Tibial artery (tissue), 4 donors: ENCODE data around the gene LIMS2.

Experiments
- DNase-seq, 2 donors: peaks; one replicate each; pipeline ENCODE4 v3.0.0-alpha.2; 2019
- H3K27ac ChIP-seq, 2 donors: fragments of 200-600 bp; sonication (generic) in 1 of 2; 1 replicate in 1 of 2; 2 replicates in 1 of 2; pipeline ENCODE4 v1.5.1; 2018 to 2019; ENCODE audit warnings: mild to moderate bottlenecking in 1 of 2
- H3K27me3 ChIP-seq, 2 donors: fragments of 200-600 bp; sonication (generic) in 1 of 2; one replicate each; pipeline versions ENCODE4 v1.5.1 to v1.6.0; 2016 to 2019
- H3K36me3 ChIP-seq, 3 donors: fragments of 200-600 bp; sonication (generic) in 2 of 3; one replicate each; pipeline ENCODE4 v1.5.1; 2016 to 2019; ENCODE audit warnings: mild to moderate bottlenecking in 2 of 3
- H3K4me1 ChIP-seq, 4 donors: fragments of 200-600 bp; sonication (generic) in 2 of 4; 1 replicate in 3 of 4; 2 replicates in 1 of 4; pipeline ENCODE4 v1.5.1; 2016 to 2019
- H3K4me3 ChIP-seq, 2 donors: fragments of 200-600 bp; sonication (generic) in 1 of 2; 1 replicate in 1 of 2; 2 replicates in 1 of 2; pipeline ENCODE4 v1.5.1; 2018 to 2019; ENCODE audit warnings: mild to moderate bottlenecking in 2 of 2
- H3K9me3 ChIP-seq, 3 donors: fragments of 200-600 bp; sonication (generic) in 1 of 3; one replicate each; pipeline ENCODE4 v1.5.1; 2016 to 2019
- intact Hi-C: fragments of 100-400 bp; cut with DNase I; formaldehyde crosslinking; loops from one replicate; pipeline ENCODE4 v1.15.0; 2023; ENCODE audit warnings: low total_unique reads
- TF ChIP-seq, protein P1 (sequence below), 2 experiments: fragments of 200-600 bp in 1 of 2; fragments of 450-650 bp in 1 of 2; IDR thresholded peaks; one replicate each; pipeline ENCODE4 v1.5.1; 2017 to 2019; ENCODE audit warnings: antibody characterized with exemption in 2 of 2, mild to moderate bottlenecking in 1 of 2, moderate library complexity in 1 of 2

The LIMS2 gene

DNA sequence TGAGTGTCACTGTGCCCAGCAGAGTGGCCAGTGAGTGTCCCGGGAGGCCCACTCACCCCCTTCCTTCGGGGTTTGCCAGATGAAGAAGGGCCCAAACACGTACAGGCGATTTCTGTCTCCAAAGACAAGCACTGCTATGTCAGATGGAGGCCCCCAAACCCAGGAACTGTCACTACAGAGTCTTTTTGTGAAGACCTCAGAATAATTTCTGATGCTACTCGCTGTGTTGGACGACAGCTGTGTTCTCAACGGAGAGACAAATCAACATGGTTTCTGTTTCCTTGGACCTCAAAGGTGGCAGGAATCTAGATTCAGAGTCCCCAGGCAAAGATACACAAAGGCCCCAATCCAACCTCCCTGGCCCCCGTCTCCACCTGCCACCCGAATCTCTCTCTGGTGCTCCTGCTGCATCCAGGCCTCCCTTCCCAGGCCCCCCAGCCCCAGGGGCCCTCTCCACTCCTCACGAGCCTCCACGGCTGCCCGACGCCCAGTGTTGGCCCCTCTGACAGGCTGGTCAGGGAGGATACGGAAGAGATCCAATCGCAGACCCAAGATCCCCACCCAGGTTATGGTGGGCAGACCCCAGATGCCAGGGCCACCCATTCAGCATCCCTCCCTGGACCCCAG is 31.8 kb downstream of the LIMS2 start:
- H3K27ac ChIP-seq, result peak overlapping the region; percentile 50 to 52

DNA sequence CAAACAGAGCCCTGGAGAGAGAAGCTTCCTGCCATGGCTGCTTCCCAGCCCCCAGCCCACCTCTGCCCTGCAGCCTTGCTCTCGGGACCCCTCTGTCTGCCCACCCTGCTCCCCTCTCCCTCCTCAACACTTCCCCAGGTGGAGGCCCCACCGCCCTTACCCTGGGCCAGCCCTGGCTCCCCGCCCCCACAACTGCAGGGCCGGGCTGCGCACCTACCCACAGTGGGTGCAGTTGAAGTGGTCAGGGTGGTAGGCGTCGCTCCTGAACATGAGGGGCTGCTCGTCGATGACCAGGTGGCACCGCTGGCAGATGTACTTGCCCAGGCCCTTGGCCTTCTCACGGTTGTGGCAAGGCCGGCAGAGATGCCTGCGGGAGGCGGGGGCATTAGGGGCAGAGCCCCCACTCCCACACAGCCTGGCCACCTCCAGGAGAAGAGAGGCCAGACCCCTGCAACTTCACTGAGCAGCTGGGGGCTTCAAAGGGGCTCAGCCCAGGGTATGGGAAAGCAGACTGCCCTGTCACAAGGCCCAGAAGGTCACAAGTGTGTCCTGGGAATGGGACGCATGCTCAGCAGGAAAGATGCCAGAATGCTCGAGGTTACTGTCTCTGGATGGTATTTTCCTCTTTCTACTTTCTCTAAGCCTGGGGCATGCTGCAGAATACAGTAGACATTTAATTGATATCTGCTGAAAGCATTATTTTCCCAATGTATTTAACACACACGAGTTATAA is 32.5 kb downstream of the LIMS2 start:
- peaks cover 17 to 61% (median 38%) of the 10 kb centered on the region in 3 donors for H3K36me3 ChIP-seq
- H3K9me3 ChIP-seq, result no peaks in the 10 kb centered on the region
- H3K27me3 ChIP-seq, result no peaks in the 10 kb centered on the region
- intact Hi-C loops, result no loop called here
- peaks cover 3 to 54% (median 28%) of the 10 kb centered on the region in 4 donors for H3K4me1 ChIP-seq
- no peak for DNase-seq
- TF ChIP-seq, protein P1, sequence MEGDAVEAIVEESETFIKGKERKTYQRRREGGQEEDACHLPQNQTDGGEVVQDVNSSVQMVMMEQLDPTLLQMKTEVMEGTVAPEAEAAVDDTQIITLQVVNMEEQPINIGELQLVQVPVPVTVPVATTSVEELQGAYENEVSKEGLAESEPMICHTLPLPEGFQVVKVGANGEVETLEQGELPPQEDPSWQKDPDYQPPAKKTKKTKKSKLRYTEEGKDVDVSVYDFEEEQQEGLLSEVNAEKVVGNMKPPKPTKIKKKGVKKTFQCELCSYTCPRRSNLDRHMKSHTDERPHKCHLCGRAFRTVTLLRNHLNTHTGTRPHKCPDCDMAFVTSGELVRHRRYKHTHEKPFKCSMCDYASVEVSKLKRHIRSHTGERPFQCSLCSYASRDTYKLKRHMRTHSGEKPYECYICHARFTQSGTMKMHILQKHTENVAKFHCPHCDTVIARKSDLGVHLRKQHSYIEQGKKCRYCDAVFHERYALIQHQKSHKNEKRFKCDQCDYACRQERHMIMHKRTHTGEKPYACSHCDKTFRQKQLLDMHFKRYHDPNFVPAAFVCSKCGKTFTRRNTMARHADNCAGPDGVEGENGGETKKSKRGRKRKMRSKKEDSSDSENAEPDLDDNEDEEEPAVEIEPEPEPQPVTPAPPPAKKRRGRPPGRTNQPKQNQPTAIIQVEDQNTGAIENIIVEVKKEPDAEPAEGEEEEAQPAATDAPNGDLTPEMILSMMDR (IDR thresholded peaks at IDR 0.05), result no peak
- H3K27ac ChIP-seq, result peak overlapping the region; percentile 50 to 52
- no peak overlapping the region for H3K4me3 ChIP-seq

More for the DNA sequence above, 31.8 kb downstream of the LIMS2 start:
- TF ChIP-seq, protein P1 (IDR thresholded peaks at IDR 0.05), result no peak
- Histone ChIP-seq H3K4me3 (no peak overlapping the region), H3K9me3 (no peaks in the 10 kb centered on the region), H3K27me3 (no peaks in the 10 kb centered on the region), H3K4me1 (peaks cover 3 to 54% (median 30%) of the 10 kb centered on the region in 4 donors), H3K36me3 (peaks cover 17 to 56% (median 32%) of the 10 kb centered on the region in 3 donors)
- no peak for DNase-seq
- intact Hi-C loops, result no loop called here

DNA sequence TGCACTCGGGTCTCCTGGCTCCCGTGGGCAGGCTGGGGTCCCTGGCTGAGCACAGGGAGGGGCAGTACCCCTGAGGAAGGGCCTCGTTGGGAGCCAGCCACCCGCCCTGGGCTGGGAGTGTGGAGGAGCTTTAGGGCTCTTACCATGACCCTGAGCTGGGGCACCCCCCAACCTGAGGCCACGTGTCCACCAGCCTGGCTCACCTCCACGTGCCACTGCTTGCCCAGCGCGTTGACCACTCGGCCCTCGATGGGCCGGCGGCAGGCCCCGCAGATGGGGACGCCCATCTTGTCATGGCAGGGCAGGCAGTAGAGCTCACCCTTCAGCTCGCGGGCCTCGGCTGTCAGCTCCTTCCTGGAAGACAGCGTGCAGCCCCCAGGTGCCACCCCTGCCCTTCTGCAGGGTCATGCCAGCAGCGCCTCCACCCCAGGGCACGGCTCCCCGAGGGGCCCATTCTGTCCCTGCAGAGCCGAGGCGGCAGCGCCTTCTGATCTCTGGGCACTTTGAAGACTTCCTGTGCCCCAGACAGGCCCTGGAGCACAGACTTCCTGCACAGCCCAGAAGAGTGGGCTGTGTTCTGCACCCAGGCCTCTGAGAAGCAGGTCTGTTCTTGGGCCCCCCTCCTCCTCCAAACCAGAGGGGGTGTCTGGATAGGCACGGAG is 33.4 kb downstream of the LIMS2 start:
- Histone ChIP-seq H3K36me3 (peaks cover 17 to 61% (median 38%) of the 10 kb centered on the region in 3 donors), H3K4me3 (no peak overlapping the region), H3K27me3 (no peaks in the 10 kb centered on the region), H3K9me3 (no peaks in the 10 kb centered on the region), H3K27ac (peak overlapping the region; percentile 50 to 52), H3K4me1 (peaks cover 0 to 54% (median 27%) of the 10 kb centered on the region in 4 donors)
- TF ChIP-seq, protein P1 (IDR thresholded peaks at IDR 0.05), result no peak
- intact Hi-C loops, result no loop called here
- no peak for DNase-seq

DNA sequence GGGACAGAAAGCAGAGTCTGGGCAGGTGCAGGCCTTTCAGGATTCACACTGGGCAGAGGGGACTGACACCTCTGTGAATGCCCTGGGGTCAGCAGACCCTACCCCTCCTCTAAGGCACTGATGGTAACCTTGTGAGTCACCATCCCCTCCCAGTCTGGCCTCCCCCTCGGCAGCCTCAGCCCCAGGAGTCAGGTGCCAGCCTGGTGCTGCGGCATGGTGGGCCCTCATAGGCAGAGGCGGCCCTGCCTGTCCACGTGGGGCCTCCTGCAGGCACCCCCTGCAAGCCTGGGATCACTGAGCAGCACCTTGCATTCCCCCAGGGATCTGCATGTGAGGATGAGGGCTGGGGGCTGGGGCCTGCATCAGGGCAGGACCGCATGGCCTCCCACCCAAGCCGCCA is 34.2 kb downstream of the LIMS2 start:
- no peaks in the 10 kb centered on the region for H3K27me3 ChIP-seq
- H3K4me3 ChIP-seq, result no peak overlapping the region
- peaks cover 17 to 56% (median 37%) of the 10 kb centered on the region in 3 donors for H3K36me3 ChIP-seq
- intact Hi-C loops, result no loop called here
- no peaks in the 10 kb centered on the region for H3K9me3 ChIP-seq
- H3K27ac ChIP-seq, result peak overlapping the region in 1 of 2 donors; percentile 28
- DNase-seq, result no peak
- H3K4me1 ChIP-seq, result peaks cover 0 to 51% (median 23%) of the 10 kb centered on the region in 4 donors
- TF ChIP-seq, protein P1 (IDR thresholded peaks at IDR 0.05), result no peak

DNA sequence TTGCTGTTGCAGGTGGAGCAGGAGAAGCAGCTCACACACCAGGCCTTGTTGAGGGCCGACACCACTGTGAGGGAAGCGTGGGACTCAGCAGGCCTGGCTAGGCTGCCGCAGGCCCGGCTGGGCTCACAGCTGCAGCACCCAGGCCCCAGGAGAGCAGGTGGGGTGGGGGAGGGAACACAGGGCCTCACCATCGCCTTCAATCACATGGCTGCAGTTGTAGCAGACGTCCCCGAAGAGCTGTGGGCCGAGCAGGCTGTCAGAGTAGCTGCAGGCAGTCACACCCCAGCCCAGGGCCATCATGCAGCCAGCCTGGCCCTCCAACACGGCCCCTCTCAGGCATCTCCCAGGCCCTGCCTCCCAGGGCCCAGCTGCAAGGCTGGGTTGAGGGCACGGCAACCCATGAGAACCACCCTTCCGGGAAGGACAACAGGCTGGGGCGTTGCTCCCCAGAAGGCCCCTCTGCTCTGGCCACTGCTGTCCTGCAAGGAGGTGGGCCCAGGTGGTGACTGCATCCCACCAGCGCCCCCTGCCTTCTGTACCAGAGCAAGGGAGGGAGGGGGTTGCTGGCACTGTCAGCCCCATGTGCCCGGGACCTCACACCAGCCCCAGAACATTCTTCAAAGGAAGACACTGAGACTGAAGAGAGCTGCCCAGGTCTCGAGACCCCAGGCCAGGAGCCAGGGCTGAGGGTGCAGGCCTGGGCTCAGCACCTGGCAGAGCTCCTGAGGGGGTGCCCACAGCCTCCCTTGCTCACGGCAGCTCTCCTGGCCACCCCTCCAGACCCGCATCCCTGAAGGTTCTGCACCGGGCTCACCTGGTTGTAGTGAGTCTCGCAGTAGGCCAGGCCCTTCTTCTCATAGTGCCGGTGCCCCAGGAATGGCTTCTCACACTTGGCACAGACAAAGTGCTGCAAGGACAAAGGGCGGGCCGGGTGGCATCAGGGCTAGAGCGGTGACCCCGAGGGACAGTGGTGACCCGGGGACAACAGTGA is 35.0 kb downstream of the LIMS2 start:
- H3K4me1 ChIP-seq, result peaks cover 0 to 45% (median 26%) of the 10 kb centered on the region in 4 donors
- TF ChIP-seq, protein P1 (IDR thresholded peaks at IDR 0.05), result no peak
- no peak overlapping the region for H3K4me3 ChIP-seq
- peak overlapping the region; percentile 17 to 28 for H3K27ac ChIP-seq
- no peak for DNase-seq
- H3K27me3 ChIP-seq, result no peaks in the 10 kb centered on the region
- no peaks in the 10 kb centered on the region for H3K9me3 ChIP-seq
- intact Hi-C loops, result no loop called here
- peaks cover 17 to 53% (median 33%) of the 10 kb centered on the region in 3 donors for H3K36me3 ChIP-seq
